Measurements from ENCODE around the gene JADE1.

DNA sequence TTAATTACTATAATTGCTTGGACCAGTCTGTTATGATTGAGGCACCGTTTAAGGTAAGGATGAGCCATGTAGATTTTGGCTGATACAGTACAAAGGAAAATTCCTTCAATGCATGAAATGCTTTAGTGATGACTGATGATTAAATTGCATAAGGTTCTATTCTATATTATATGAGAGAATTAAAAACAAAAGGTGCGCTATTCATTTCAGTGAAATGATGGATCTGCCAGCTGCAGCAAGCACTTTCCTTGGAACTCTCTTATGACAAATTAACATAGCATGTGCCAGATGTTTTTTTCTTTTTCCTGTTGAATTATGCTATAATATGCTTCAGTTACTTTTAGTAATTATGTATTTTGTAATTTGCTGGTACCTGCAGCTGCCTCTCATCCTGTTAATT, 98.5 kb downstream of the JADE1 start:
- TF ChIP-seq, protein P1, sequence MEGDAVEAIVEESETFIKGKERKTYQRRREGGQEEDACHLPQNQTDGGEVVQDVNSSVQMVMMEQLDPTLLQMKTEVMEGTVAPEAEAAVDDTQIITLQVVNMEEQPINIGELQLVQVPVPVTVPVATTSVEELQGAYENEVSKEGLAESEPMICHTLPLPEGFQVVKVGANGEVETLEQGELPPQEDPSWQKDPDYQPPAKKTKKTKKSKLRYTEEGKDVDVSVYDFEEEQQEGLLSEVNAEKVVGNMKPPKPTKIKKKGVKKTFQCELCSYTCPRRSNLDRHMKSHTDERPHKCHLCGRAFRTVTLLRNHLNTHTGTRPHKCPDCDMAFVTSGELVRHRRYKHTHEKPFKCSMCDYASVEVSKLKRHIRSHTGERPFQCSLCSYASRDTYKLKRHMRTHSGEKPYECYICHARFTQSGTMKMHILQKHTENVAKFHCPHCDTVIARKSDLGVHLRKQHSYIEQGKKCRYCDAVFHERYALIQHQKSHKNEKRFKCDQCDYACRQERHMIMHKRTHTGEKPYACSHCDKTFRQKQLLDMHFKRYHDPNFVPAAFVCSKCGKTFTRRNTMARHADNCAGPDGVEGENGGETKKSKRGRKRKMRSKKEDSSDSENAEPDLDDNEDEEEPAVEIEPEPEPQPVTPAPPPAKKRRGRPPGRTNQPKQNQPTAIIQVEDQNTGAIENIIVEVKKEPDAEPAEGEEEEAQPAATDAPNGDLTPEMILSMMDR (conservative IDR thresholded peaks at IDR 0.05 in 1 of 2, IDR thresholded peaks at IDR 0.05 in 1 of 2; ENCODE audit: extremely low read depth in 1 of 2, insufficient read depth in 1 of 2, low read depth in 1 of 2, low read length in 2 of 2), result no peak
- TF ChIP-seq EZH2 (IDR thresholded peaks at IDR 0.05; ENCODE audit: borderline replicate concordance, low read length), result no peak

All from mammary epithelial cell (primary cell).